ENCODE data around the gene TRH. TPM values are rescaled to one million over a fixed set of nuclear protein-coding genes. Genes with fewer than 3 reads are reported as not detected.
A peak's percentile ranks its signal among the peaks of the same experiment; 100 is the strongest.

TRH gene
- total and polyA plus RNA-seq, 5 experiments from 2014 or later, result not detected

- POLR2A ChIA-PET, result no interaction called here
- Mint-ChIP-seq H3K36me3 (no peaks in the 10 kb centered on the region), H3K27ac (peak overlapping the region in 1 of 10 donors; percentile 6), H3K4me1 (peaks cover 4 to 14% (median 8%) of the 10 kb centered on the region in 4 donors), H3K9me3 (peaks cover 0 to 2% (median 0%) of the 10 kb centered on the region in 9 donors), H3K4me3 (no peak overlapping the region), H3K27me3 (peaks cover 12 to 50% (median 38%) of the 10 kb centered on the region in 5 donors)
- no peak for DNase-seq
- ATAC-seq, result no peak
Observed at GRCh38 chr3:129971351-129972052, 3.0 kb upstream of the TRH start.

DNA sequence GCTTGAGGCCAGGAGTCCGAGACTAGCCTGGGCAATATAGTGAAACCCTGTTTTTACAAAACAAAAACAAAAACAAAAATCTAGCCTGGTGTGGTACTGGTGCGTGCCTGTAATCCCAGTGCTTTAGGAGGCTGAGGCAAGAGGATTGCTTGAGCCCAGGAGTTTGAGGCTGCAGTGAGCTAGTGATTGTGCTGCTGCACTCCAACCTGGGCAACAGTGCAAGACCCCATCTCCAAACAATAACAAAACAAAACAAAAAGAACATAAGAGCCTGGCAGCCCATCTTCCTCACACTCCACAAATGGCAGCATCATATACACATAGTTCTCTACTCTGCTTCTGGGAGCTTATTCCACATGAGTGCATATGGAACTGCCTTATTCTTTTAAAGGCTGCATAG lies 2.2 kb upstream of the TRH start:
- Mint-ChIP-seq H3K36me3 (no peaks in the 10 kb centered on the region), H3K4me1 (peaks cover 4 to 14% (median 8%) of the 10 kb centered on the region in 4 donors), H3K4me3 (no peak overlapping the region), H3K9me3 (peaks cover 0 to 2% (median 0%) of the 10 kb centered on the region in 9 donors), H3K27ac (no peak overlapping the region), H3K27me3 (peaks cover 15 to 58% (median 41%) of the 10 kb centered on the region in 5 donors)
- POLR2A ChIA-PET, result no interaction called here
- ATAC-seq (no peak), DNase-seq (no peak)

DNA sequence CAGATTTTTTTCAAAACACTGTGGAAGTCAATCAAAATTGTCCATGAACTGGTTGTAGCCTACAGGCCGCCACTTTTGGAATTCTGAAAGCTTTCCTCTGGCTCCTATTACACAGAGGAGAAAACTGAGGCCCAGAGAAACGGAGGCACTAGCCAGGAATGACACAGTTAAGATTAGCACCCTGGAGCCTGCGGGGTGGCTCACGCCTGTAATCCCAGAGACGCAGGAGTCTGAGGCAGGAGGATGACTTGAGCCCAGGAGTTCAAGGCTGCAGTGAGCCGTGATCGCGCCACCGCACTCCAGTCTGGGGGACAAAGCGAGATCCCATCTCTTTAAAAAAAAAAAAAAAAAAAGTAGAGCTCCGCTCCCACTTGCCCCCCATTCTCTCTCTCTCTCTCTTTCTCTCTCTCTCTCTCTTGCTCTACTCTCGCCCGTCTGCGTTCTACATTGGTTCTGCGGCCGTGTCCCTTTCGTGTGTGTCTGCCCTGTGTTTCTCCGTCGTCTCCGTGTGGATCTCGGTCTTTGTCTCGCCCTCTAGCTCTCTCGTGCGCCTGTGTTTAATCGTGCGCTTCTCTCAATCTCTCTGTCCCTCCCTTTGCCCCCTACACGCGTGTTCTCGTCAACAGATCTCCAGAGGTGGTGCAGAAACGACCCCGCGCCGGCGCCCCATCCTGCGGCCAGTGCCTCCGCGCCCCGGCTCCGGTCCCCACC lies 512 bp upstream of the TRH start:
- H3K27ac Mint-ChIP-seq, result no peak overlapping the region
- peaks cover 4 to 14% (median 8%) of the 10 kb centered on the region in 4 donors for H3K4me1 Mint-ChIP-seq
- H3K27me3 Mint-ChIP-seq, result peaks cover 20 to 69% (median 48%) of the 10 kb centered on the region in 5 donors
- no peaks in the 10 kb centered on the region for H3K36me3 Mint-ChIP-seq
- H3K9me3 Mint-ChIP-seq, result peaks cover 0 to 2% (median 0%) of the 10 kb centered on the region in 9 donors
- DNase-seq (no peak), ATAC-seq (peak; percentile 20 to 28)
- POLR2A ChIA-PET, result interaction anchor here (0.6 kb wide), 1 partner anchor 1052 kb away, joined by 4 read pairs; no protein-coding TSS in a partner anchor
- peak overlapping the region in 9 of 10 donors; percentile 47 to 81 (median 65) for H3K4me3 Mint-ChIP-seq

GRCh38 chr3:129974833-129975704 lies 549 bp downstream of the TRH start:
- H3K36me3 Mint-ChIP-seq, result no peaks in the 10 kb centered on the region
- H3K4me3 Mint-ChIP-seq, result peak overlapping the region; percentile 55 to 84 (median 78)
- H3K27me3 Mint-ChIP-seq, result peaks cover 19 to 69% (median 48%) of the 10 kb centered on the region in 5 donors
- no peak overlapping the region for H3K27ac Mint-ChIP-seq
- DNase-seq, result peak in 2 of 10 donors; percentile 7 to 23
- POLR2A ChIA-PET, result no interaction called here
- H3K9me3 Mint-ChIP-seq, result peaks cover 0 to 2% (median 0%) of the 10 kb centered on the region in 9 donors
- peak; percentile 68 to 74 for ATAC-seq
- peaks cover 4 to 14% (median 8%) of the 10 kb centered on the region in 4 donors for H3K4me1 Mint-ChIP-seq

- ATAC-seq (no peak), DNase-seq (no peak)
- Mint-ChIP-seq H3K9me3 (peaks cover 0 to 2% (median 0%) of the 10 kb centered on the region in 9 donors), H3K36me3 (no peaks in the 10 kb centered on the region), H3K27me3 (peaks cover 19 to 69% (median 48%) of the 10 kb centered on the region in 5 donors), H3K4me1 (peaks cover 4 to 14% (median 8%) of the 10 kb centered on the region in 4 donors), H3K27ac (peak overlapping the region in 1 of 10 donors; percentile 20), H3K4me3 (peak overlapping the region in 8 of 10 donors; percentile 24 to 82 (median 75))
- POLR2A ChIA-PET, result no interaction called here
Observed at GRCh38 chr3:129975705-129976048, 1.2 kb downstream of the TRH start.

- POLR2A ChIA-PET, result no interaction called here
- Mint-ChIP-seq H3K9me3 (peaks cover 0 to 2% (median 0%) of the 10 kb centered on the region in 9 donors), H3K36me3 (no peaks in the 10 kb centered on the region), H3K4me1 (peaks cover 4 to 14% (median 8%) of the 10 kb centered on the region in 4 donors), H3K27me3 (peaks cover 19 to 65% (median 43%) of the 10 kb centered on the region in 5 donors), H3K27ac (no peak overlapping the region), H3K4me3 (peak overlapping the region in 6 of 10 donors; percentile 24 to 75 (median 46))
- ATAC-seq (no peak), DNase-seq (no peak)
Observed at GRCh38 chr3:129976286-129976685, 1.8 kb downstream of the TRH start.

GRCh38 chr3:129978123-129978522 lies 3.6 kb downstream of the TRH start:
- no peak overlapping the region for H3K27ac Mint-ChIP-seq
- POLR2A ChIA-PET, result no interaction called here
- no peaks in the 10 kb centered on the region for H3K36me3 Mint-ChIP-seq
- peaks cover 0 to 2% (median 0%) of the 10 kb centered on the region in 9 donors for H3K9me3 Mint-ChIP-seq
- H3K4me3 Mint-ChIP-seq, result peak overlapping the region in 1 of 10 donors; percentile 55
- ATAC-seq (no peak), DNase-seq (no peak)
- peaks cover 4 to 14% (median 8%) of the 10 kb centered on the region in 4 donors for H3K4me1 Mint-ChIP-seq
- peaks cover 19 to 48% (median 38%) of the 10 kb centered on the region in 5 donors for H3K27me3 Mint-ChIP-seq

DNA sequence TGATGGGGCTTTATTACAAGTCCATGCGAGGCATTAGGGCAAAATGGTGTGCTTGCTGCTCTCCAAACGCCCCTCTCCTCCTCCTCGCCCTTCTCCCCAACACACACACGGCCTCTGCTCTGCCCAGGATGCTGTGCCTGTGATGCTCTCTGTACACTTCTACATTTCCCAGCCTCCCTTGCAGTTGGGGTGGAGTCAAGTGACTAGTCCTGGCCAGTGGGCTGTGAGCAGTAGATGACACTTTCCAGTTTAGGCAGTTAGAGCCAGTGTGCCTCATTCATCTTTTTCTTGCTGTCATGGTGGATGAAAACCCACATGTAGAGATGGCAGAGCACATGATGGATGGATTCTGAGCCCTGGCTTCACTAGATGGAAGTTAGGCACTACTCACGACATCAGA lies 5.4 kb downstream of the TRH start:
- Mint-ChIP-seq H3K27ac (no peak overlapping the region), H3K9me3 (peaks cover 0 to 2% (median 0%) of the 10 kb centered on the region in 9 donors), H3K27me3 (peaks cover 14 to 35% (median 28%) of the 10 kb centered on the region in 5 donors), H3K4me1 (peaks cover 3 to 6% (median 5%) of the 10 kb centered on the region in 4 donors), H3K4me3 (no peak overlapping the region), H3K36me3 (no peaks in the 10 kb centered on the region)
- POLR2A ChIA-PET, result no interaction called here
- ATAC-seq (no peak), DNase-seq (no peak)

DNA sequence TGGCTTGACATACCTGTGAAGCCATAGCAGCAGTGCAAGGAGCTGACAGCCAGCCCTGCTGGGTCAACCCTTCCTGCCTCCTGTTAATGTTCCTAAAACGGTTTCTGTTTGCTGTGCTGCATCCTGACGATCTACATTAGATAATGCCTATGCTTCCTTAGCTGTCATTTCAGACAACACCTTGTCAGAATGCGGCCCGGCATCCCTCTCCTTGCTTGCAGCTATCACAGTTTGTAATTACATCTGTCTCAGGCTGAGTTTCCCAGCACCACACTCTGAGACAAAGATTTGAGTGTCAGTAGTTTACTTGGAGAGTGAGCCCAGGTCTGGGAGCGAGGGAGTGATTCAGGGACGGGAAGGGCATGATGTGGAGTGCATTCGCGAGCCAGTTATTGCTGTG lies 9.0 kb downstream of the TRH start:
- POLR2A ChIA-PET, result no interaction called here
- Mint-ChIP-seq H3K4me1 (no peaks in the 10 kb centered on the region), H3K9me3 (no peaks in the 10 kb centered on the region), H3K27me3 (peaks cover 0 to 6% (median 0%) of the 10 kb centered on the region in 5 donors), H3K27ac (no peak overlapping the region), H3K36me3 (no peaks in the 10 kb centered on the region), H3K4me3 (no peak overlapping the region)
- ATAC-seq, result no peak
- DNase-seq, result no peak

GRCh38 chr3:129984125-129984524 lies 9.6 kb downstream of the TRH start:
- Mint-ChIP-seq H3K36me3 (no peaks in the 10 kb centered on the region), H3K9me3 (no peaks in the 10 kb centered on the region), H3K4me1 (no peaks in the 10 kb centered on the region), H3K27ac (no peak overlapping the region), H3K27me3 (peaks cover 0 to 6% (median 0%) of the 10 kb centered on the region in 5 donors), H3K4me3 (no peak overlapping the region)
- DNase-seq (no peak), ATAC-seq (no peak)
- POLR2A ChIA-PET, result no interaction called here

DNA sequence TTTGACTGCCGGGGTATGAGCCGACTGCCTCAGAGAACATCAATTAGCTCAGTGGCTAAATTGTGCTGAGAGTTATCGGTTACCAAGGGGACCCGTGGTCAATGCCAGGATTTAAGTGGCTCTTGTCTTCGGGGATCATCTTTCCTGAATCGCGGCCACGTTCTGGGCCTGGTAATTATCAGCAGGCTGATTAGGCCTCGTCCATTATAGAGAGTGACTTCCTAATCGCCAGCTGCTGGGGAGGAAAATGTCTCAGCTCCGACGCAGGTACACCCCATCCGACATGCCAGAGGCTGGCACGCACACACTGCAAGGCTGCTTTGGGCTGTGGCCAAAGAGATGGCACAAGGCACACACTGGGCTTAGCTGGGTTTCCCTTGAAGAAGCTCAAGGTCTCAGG lies 10.6 kb downstream of the TRH start:
- H3K4me3 Mint-ChIP-seq, result no peak overlapping the region
- POLR2A ChIA-PET, result no interaction called here
- peaks cover 0 to 6% (median 4%) of the 10 kb centered on the region in 5 donors for H3K27me3 Mint-ChIP-seq
- H3K36me3 Mint-ChIP-seq, result no peaks in the 10 kb centered on the region
- no peak overlapping the region for H3K27ac Mint-ChIP-seq
- no peak for DNase-seq
- ATAC-seq, result no peak
- H3K4me1 Mint-ChIP-seq, result no peaks in the 10 kb centered on the region
- no peaks in the 10 kb centered on the region for H3K9me3 Mint-ChIP-seq

- DNase-seq, result no peak
- Mint-ChIP-seq H3K27me3 (peaks cover 2 to 22% (median 10%) of the 10 kb centered on the region in 5 donors), H3K4me1 (no peaks in the 10 kb centered on the region), H3K27ac (no peak overlapping the region), H3K4me3 (no peak overlapping the region), H3K9me3 (no peaks in the 10 kb centered on the region), H3K36me3 (no peaks in the 10 kb centered on the region)
- no peak for ATAC-seq
- POLR2A ChIA-PET, result no interaction called here
Observed at GRCh38 chr3:129988429-129988828, 13.9 kb downstream of the TRH start.

All from naive thymus-derived CD8-positive, alpha-beta T cell (primary cell).